ENCODE data around the gene COPS7A. TPM values are rescaled to one million over a fixed set of nuclear protein-coding genes. Genes with fewer than 3 reads are reported as not detected.

The COPS7A gene
- total and polyA plus RNA-seq, 2 donors (not counting 1 experiment from before 2014, with no cell fraction given) = 79.1 to 114 TPM

- peaks cover 13% of the 10 kb centered on the region for H3K4me1 ChIP-seq (ENCODE audit: control insufficient read depth, extremely low read depth, insufficient read depth, low read length)
- no peaks in the 10 kb centered on the region for H4K20me1 ChIP-seq (ENCODE audit: control insufficient read depth, extremely low read depth, insufficient read depth, low read length)
- no peak for DNase-seq (ENCODE audit: low read depth in 2 of 2)
Measured at GRCh38 chr12:6751767-6752166, 27.9 kb downstream of the COPS7A start.

GRCh38 chr12:6752167-6752920 lies 28.5 kb downstream of the COPS7A start:
- H3K27ac ChIP-seq (ENCODE audit: insufficient read depth, low read length) = peak overlapping the region; percentile 99
- H3K4me2 ChIP-seq (ENCODE audit: extremely low read depth, insufficient read depth, low read length) = peak overlapping the region; percentile 96
- no peaks in the 10 kb centered on the region for H3K27me3 ChIP-seq (ENCODE audit: control insufficient read depth, insufficient read depth, low read length)
- H3K4me1 ChIP-seq (ENCODE audit: control insufficient read depth, extremely low read depth, insufficient read depth, low read length) = peaks cover 13% of the 10 kb centered on the region
- DNase-seq (ENCODE audit: low read depth in 2 of 2) = peak; percentile 60 to 61
- peaks cover 29% of the 10 kb centered on the region for H3K36me3 ChIP-seq (ENCODE audit: control insufficient read depth, insufficient read depth, low read length)
- H3K4me3 ChIP-seq (replicated peaks in 1 of 4; ENCODE audit: control extremely low read depth in 1 of 4, insufficient read depth in 1 of 4, low read depth in 3 of 4, low read length in 4 of 4) = peak overlapping the region; percentile 60 to 95 (median 85)
- H3K9ac ChIP-seq (ENCODE audit: insufficient read depth, low read length) = peak overlapping the region; percentile 95
- no peak overlapping the region for H2AFZ ChIP-seq (ENCODE audit: low read length)
- no peaks in the 10 kb centered on the region for H4K20me1 ChIP-seq (ENCODE audit: control insufficient read depth, extremely low read depth, insufficient read depth, low read length)
- TF ChIP-seq EZH2 (IDR thresholded peaks at IDR 0.05; ENCODE audit: low read length, missing control alignments) (no peak), CTCF (conservative IDR thresholded peaks at IDR 0.05 in 1 of 2, IDR thresholded peaks at IDR 0.05 in 1 of 2; ENCODE audit: low read depth in 1 of 2, low read length in 2 of 2) (peak; percentile 38 to 65)
- H3K79me2 ChIP-seq (ENCODE audit: control insufficient read depth, insufficient read depth, low read length) = peaks cover 26% of the 10 kb centered on the region
- no peaks in the 10 kb centered on the region for H3K9me3 ChIP-seq (ENCODE audit: control insufficient read depth, insufficient read depth, low read depth, low read length)

More at GRCh38 chr12:6751767-6752166, 27.9 kb downstream of the COPS7A start:
- Histone ChIP-seq H3K4me2 (ENCODE audit: extremely low read depth, insufficient read depth, low read length) (peak overlapping the region; percentile 96), H3K79me2 (ENCODE audit: control insufficient read depth, insufficient read depth, low read length) (peaks cover 26% of the 10 kb centered on the region), H2AFZ (ENCODE audit: low read length) (no peak overlapping the region), H3K36me3 (ENCODE audit: control insufficient read depth, insufficient read depth, low read length) (peaks cover 30% of the 10 kb centered on the region), H3K27ac (ENCODE audit: insufficient read depth, low read length) (peak overlapping the region; percentile 99), H3K27me3 (ENCODE audit: control insufficient read depth, insufficient read depth, low read length) (no peaks in the 10 kb centered on the region), H3K9me3 (ENCODE audit: control insufficient read depth, insufficient read depth, low read depth, low read length) (no peaks in the 10 kb centered on the region), H3K4me3 (replicated peaks in 1 of 4; ENCODE audit: control extremely low read depth in 1 of 4, insufficient read depth in 1 of 4, low read depth in 3 of 4, low read length in 4 of 4) (peak overlapping the region; percentile 60 to 95 (median 85)), H3K9ac (ENCODE audit: insufficient read depth, low read length) (peak overlapping the region; percentile 32)
- TF ChIP-seq EZH2 (IDR thresholded peaks at IDR 0.05; ENCODE audit: low read length, missing control alignments) (no peak), CTCF (conservative IDR thresholded peaks at IDR 0.05 in 1 of 2, IDR thresholded peaks at IDR 0.05 in 1 of 2; ENCODE audit: low read depth in 1 of 2, low read length in 2 of 2) (no peak)

GRCh38 chr12:6752921-6753771 lies 29.3 kb downstream of the COPS7A start, which contains the start of gene MLF2:
TSS of gene MLF2 (minus strand) at chr12:6753141. CDS start at chr12:6752334, 807 bp downstream.
- Histone ChIP-seq H3K9ac (ENCODE audit: insufficient read depth, low read length) (peak within 1 kb of the TSS; percentile 95), H3K4me1 (ENCODE audit: control insufficient read depth, extremely low read depth, insufficient read depth, low read length) (peaks cover 13% of the 10 kb centered on the region), H3K36me3 (ENCODE audit: control insufficient read depth, insufficient read depth, low read length) (peaks cover 22% of the 10 kb centered on the region), H3K27me3 (ENCODE audit: control insufficient read depth, insufficient read depth, low read length) (no peaks in the 10 kb centered on the region), H3K27ac (ENCODE audit: insufficient read depth, low read length) (peak within 1 kb of the TSS; percentile 99), H3K4me3 (replicated peaks in 1 of 4; ENCODE audit: control extremely low read depth in 1 of 4, insufficient read depth in 1 of 4, low read depth in 3 of 4, low read length in 4 of 4) (peak within 1 kb of the TSS; percentile 60 to 95 (median 85)), H2AFZ (ENCODE audit: low read length) (peak within 1 kb of the TSS; percentile 70), H3K79me2 (ENCODE audit: control insufficient read depth, insufficient read depth, low read length) (peaks cover 26% of the 10 kb centered on the region), H4K20me1 (ENCODE audit: control insufficient read depth, extremely low read depth, insufficient read depth, low read length) (no peaks in the 10 kb centered on the region), H3K4me2 (ENCODE audit: extremely low read depth, insufficient read depth, low read length) (peak within 1 kb of the TSS; percentile 96), H3K9me3 (ENCODE audit: control insufficient read depth, insufficient read depth, low read depth, low read length) (no peaks in the 10 kb centered on the region)
- peak; percentile 99 for DNase-seq (ENCODE audit: low read depth in 2 of 2)
- TF ChIP-seq CTCF (conservative IDR thresholded peaks at IDR 0.05 in 1 of 2, IDR thresholded peaks at IDR 0.05 in 1 of 2; ENCODE audit: low read depth in 1 of 2, low read length in 2 of 2) (peak in 1 of 2 donors; percentile 95), EZH2 (IDR thresholded peaks at IDR 0.05; ENCODE audit: low read length, missing control alignments) (no peak)
